Measurements from ENCODE around the gene GALNT18. TPM values are rescaled to one million over a fixed set of nuclear protein-coding genes. Genes with fewer than 3 reads are reported as not detected.

GALNT18 gene
- polyA plus RNA-seq, 1 donor from 2014 or later, result 7.6 TPM

DNA sequence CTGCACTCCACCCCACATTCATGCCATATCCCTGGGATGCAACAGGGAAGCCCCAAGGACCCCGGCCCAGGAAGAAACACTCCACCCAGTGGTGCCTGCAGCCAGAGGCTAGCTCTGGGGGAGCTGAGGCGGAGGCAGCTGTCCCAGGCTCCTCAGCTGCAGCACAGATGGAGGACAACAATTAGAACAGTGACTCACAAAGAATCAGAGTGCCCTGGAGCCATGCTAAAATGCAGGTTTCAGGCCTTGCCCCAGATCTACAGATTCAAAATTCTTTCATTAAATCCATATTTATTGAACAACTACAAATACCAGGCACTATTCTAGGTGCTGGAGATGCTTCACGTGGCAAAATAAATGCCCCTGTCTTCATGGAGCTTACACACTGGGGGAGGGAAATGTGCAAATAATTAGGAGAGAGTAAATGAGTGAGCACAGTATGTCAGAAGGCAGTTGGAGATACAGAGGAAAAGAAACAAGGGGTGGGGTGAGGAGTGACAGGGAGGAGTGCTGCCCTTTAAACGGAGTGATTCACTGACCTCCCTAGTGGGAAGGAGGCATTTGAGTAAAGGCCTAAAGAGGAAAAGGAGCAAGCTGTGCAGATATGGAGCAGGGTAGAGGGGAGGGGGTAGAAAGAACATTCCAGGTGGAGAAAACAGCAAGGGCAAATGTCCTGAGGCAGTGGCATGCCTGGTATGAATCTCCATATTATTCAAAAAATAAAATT is 195.4 kb downstream of the GALNT18 start:
- Histone ChIP-seq H3K9me3 (ENCODE audit: low read length) (no peaks in the 10 kb centered on the region), H3F3A (ENCODE audit: insufficient read depth, low read length, poor library complexity, severe bottlenecking) (no peaks in the 10 kb centered on the region), H3K9me2 (ENCODE audit: insufficient read depth, low read length) (no peaks in the 10 kb centered on the region), H3K9ac (ENCODE audit: low read length) (no peak overlapping the region), H3K36me3 (ENCODE audit: insufficient read depth, low read length) (no peaks in the 10 kb centered on the region), H3K27me3 (ENCODE audit: insufficient read depth, low read depth, low read length) (no peaks in the 10 kb centered on the region), H3K4me3 (ENCODE audit: low read length) (no peak overlapping the region), H3K4me2 (ENCODE audit: low read length) (no peak overlapping the region), H4K20me1 (ENCODE audit: insufficient read depth) (no peaks in the 10 kb centered on the region), H3K27ac (ENCODE audit: low read length) (no peak overlapping the region), H2AFZ (ENCODE audit: low read depth, low read length) (no peak overlapping the region), H3K79me2 (replicated peaks; ENCODE audit: insufficient read depth, low read length) (no peaks in the 10 kb centered on the region)
- no peak for TF ChIP-seq POLR2AphosphoS5 (IDR thresholded peaks at IDR 0.05)
- TF ChIP-seq RAD21 (conservative IDR thresholded peaks at IDR 0.05), result no peak
- no peak for TF ChIP-seq EZH2 (IDR thresholded peaks at IDR 0.05; ENCODE audit: borderline replicate concordance, insufficient read depth, low read length, poor library complexity, severe bottlenecking)
- TF ChIP-seq SMC3 (conservative IDR thresholded peaks at IDR 0.05; ENCODE audit: poor library complexity), result no peak
- TF ChIP-seq, protein P1, sequence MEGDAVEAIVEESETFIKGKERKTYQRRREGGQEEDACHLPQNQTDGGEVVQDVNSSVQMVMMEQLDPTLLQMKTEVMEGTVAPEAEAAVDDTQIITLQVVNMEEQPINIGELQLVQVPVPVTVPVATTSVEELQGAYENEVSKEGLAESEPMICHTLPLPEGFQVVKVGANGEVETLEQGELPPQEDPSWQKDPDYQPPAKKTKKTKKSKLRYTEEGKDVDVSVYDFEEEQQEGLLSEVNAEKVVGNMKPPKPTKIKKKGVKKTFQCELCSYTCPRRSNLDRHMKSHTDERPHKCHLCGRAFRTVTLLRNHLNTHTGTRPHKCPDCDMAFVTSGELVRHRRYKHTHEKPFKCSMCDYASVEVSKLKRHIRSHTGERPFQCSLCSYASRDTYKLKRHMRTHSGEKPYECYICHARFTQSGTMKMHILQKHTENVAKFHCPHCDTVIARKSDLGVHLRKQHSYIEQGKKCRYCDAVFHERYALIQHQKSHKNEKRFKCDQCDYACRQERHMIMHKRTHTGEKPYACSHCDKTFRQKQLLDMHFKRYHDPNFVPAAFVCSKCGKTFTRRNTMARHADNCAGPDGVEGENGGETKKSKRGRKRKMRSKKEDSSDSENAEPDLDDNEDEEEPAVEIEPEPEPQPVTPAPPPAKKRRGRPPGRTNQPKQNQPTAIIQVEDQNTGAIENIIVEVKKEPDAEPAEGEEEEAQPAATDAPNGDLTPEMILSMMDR (IDR thresholded peaks at IDR 0.05; ENCODE audit: poor library complexity, severe bottlenecking), result no peak
- TF ChIP-seq, protein P2, sequence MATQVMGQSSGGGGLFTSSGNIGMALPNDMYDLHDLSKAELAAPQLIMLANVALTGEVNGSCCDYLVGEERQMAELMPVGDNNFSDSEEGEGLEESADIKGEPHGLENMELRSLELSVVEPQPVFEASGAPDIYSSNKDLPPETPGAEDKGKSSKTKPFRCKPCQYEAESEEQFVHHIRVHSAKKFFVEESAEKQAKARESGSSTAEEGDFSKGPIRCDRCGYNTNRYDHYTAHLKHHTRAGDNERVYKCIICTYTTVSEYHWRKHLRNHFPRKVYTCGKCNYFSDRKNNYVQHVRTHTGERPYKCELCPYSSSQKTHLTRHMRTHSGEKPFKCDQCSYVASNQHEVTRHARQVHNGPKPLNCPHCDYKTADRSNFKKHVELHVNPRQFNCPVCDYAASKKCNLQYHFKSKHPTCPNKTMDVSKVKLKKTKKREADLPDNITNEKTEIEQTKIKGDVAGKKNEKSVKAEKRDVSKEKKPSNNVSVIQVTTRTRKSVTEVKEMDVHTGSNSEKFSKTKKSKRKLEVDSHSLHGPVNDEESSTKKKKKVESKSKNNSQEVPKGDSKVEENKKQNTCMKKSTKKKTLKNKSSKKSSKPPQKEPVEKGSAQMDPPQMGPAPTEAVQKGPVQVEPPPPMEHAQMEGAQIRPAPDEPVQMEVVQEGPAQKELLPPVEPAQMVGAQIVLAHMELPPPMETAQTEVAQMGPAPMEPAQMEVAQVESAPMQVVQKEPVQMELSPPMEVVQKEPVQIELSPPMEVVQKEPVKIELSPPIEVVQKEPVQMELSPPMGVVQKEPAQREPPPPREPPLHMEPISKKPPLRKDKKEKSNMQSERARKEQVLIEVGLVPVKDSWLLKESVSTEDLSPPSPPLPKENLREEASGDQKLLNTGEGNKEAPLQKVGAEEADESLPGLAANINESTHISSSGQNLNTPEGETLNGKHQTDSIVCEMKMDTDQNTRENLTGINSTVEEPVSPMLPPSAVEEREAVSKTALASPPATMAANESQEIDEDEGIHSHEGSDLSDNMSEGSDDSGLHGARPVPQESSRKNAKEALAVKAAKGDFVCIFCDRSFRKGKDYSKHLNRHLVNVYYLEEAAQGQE (IDR thresholded peaks at IDR 0.05; ENCODE audit: borderline replicate concordance), result no peak
- no peak for TF ChIP-seq EP300 (conservative IDR thresholded peaks at IDR 0.05; ENCODE audit: poor library complexity, severe bottlenecking)
- no peak for TF ChIP-seq TAF1 (IDR thresholded peaks at IDR 0.05; ENCODE audit: low read depth)
- TF ChIP-seq MXI1 (conservative IDR thresholded peaks at IDR 0.05; ENCODE audit: poor library complexity, severe bottlenecking), result no peak

DNA sequence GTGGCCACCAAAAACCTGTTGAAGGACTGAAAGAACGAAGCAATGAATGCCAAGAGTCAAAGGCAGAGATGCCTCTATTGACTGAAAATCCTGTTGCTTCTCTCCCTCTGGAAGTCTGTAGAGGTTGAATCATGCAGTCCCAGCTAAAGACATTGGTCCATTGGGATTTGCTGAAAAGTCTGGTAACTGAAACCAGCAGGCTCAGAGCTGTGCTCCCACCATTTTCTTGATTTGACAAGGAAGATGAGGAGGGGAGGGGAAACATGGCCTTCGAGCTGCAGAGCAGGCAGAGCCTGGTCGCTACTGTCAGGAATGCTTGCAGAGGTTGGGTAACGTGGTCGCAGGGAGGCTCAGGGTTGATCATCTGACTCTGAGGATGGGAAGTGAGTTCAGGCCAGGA is 196.0 kb downstream of the GALNT18 start:
- no peaks in the 10 kb centered on the region for H4K20me1 ChIP-seq (ENCODE audit: insufficient read depth)
- H3F3A ChIP-seq (ENCODE audit: insufficient read depth, low read length, poor library complexity, severe bottlenecking), result no peaks in the 10 kb centered on the region
- no peak overlapping the region for H2AFZ ChIP-seq (ENCODE audit: low read depth, low read length)
- H3K36me3 ChIP-seq (ENCODE audit: insufficient read depth, low read length), result no peaks in the 10 kb centered on the region
- TF ChIP-seq TAF1 (IDR thresholded peaks at IDR 0.05; ENCODE audit: low read depth) (no peak), POLR2AphosphoS5 (IDR thresholded peaks at IDR 0.05) (no peak), SMC3 (conservative IDR thresholded peaks at IDR 0.05; ENCODE audit: poor library complexity) (no peak), EP300 (conservative IDR thresholded peaks at IDR 0.05; ENCODE audit: poor library complexity, severe bottlenecking) (no peak), RAD21 (conservative IDR thresholded peaks at IDR 0.05) (no peak), MXI1 (conservative IDR thresholded peaks at IDR 0.05; ENCODE audit: poor library complexity, severe bottlenecking) (no peak), EZH2 (IDR thresholded peaks at IDR 0.05; ENCODE audit: borderline replicate concordance, insufficient read depth, low read length, poor library complexity, severe bottlenecking) (no peak)
- TF ChIP-seq, protein P1 (IDR thresholded peaks at IDR 0.05; ENCODE audit: poor library complexity, severe bottlenecking), result no peak
- TF ChIP-seq, protein P2 (IDR thresholded peaks at IDR 0.05; ENCODE audit: borderline replicate concordance), result no peak
- H3K9me3 ChIP-seq (ENCODE audit: low read length), result no peaks in the 10 kb centered on the region
- H3K9ac ChIP-seq (ENCODE audit: low read length), result no peak overlapping the region
- H3K9me2 ChIP-seq (ENCODE audit: insufficient read depth, low read length), result no peaks in the 10 kb centered on the region
- H3K79me2 ChIP-seq (replicated peaks; ENCODE audit: insufficient read depth, low read length), result no peaks in the 10 kb centered on the region
- H3K27me3 ChIP-seq (ENCODE audit: insufficient read depth, low read depth, low read length), result no peaks in the 10 kb centered on the region
- no peak overlapping the region for H3K27ac ChIP-seq (ENCODE audit: low read length)
- no peak overlapping the region for H3K4me3 ChIP-seq (ENCODE audit: low read length)
- H3K4me2 ChIP-seq (ENCODE audit: low read length), result no peak overlapping the region

All from neural cell (in vitro differentiated cells).